IMR-90 (cell line): ENCODE measurements around the gene ACOX2.

Experiments used
- MXI1 ChIP-seq: IDR thresholded peaks from 2 replicates; pipeline ENCODE4 v1.6.1; 2012; ENCODE audit warnings: low read depth, mild to moderate bottlenecking, low read length, moderate library complexity, borderline replicate concordance
- RCOR1 ChIP-seq: IDR thresholded peaks from 2 replicates; pipeline ENCODE4 v1.6.1; 2012; ENCODE audit warnings: mild to moderate bottlenecking, low read length, improper control_type of control experiment; ENCODE audit not compliant: insufficient replicate concordance
- TF ChIP-seq, protein P1 (sequence below): conservative IDR thresholded peaks from 2 replicates; pipeline ENCODE4 v1.5.1; 2012; ENCODE audit warnings: mild to moderate bottlenecking, low read depth, low read length, improper control_type of control experiment

DNA sequence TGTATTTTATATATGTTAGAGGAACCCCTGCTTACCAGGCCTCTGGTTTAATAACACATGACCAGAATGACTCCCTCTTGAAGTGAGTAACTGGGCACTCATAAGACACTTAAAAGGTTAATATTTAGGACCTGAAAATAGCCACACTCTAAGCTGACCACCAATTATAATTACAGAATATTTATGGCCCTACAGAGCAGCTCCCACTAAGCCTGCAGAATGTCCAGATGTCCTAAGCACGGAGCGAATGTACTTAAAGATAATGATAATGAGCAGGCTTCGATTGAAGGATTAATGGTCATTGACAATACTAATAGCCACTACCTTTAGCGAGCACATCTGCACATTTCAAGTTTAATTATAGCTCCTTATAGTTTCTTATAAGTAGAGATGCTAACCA, 67.9 kb downstream of the ACOX2 start:
- TF ChIP-seq, protein P1, sequence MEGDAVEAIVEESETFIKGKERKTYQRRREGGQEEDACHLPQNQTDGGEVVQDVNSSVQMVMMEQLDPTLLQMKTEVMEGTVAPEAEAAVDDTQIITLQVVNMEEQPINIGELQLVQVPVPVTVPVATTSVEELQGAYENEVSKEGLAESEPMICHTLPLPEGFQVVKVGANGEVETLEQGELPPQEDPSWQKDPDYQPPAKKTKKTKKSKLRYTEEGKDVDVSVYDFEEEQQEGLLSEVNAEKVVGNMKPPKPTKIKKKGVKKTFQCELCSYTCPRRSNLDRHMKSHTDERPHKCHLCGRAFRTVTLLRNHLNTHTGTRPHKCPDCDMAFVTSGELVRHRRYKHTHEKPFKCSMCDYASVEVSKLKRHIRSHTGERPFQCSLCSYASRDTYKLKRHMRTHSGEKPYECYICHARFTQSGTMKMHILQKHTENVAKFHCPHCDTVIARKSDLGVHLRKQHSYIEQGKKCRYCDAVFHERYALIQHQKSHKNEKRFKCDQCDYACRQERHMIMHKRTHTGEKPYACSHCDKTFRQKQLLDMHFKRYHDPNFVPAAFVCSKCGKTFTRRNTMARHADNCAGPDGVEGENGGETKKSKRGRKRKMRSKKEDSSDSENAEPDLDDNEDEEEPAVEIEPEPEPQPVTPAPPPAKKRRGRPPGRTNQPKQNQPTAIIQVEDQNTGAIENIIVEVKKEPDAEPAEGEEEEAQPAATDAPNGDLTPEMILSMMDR: no peak
- TF ChIP-seq MXI1 (no peak), RCOR1 (no peak)
